Subcutaneous abdominal adipose tissue (tissue), 5 donors: ENCODE measurements around the gene NTRK2.
A peak's percentile ranks its signal among the peaks of the same experiment; 100 is the strongest.

ENCODE experiments used
- H3K27ac ChIP-seq: one replicate; pipeline ENCODE4 v1.7.0; 2013; ENCODE audit warnings: low read depth, mild to moderate bottlenecking, inconsistent platforms, low read length, moderate library complexity
- H3K27me3 ChIP-seq, 5 donors: one replicate each; pipeline ENCODE4 v1.7.0; 2013; ENCODE audit warnings: low read length in 5 of 5, inconsistent platforms in 1 of 5; ENCODE audit not compliant: control insufficient read depth in 5 of 5, insufficient read depth in 4 of 5
- H3K36me3 ChIP-seq, 5 donors: one replicate each; pipeline ENCODE4 v1.7.0; 2013; ENCODE audit warnings: low read length in 5 of 5; ENCODE audit not compliant: control insufficient read depth in 5 of 5, insufficient read depth in 5 of 5
- H3K4me1 ChIP-seq, 5 donors: one replicate each; pipeline ENCODE4 v1.7.0; 2013; ENCODE audit warnings: low read length in 5 of 5, mild to moderate bottlenecking in 3 of 5, moderate library complexity in 1 of 5; ENCODE audit not compliant: control insufficient read depth in 5 of 5, insufficient read depth in 5 of 5
- H3K4me3 ChIP-seq, 5 donors: one replicate each; pipeline ENCODE4 v1.7.0; 2013; ENCODE audit warnings: low read length in 5 of 5, low read depth in 1 of 5
- H3K9ac ChIP-seq, 5 donors: one replicate each; pipeline ENCODE4 v1.7.0; 2013; ENCODE audit warnings: low read length in 5 of 5, mild to moderate bottlenecking in 4 of 5, moderate library complexity in 3 of 5
- H3K9me3 ChIP-seq, 5 donors: one replicate each; pipeline ENCODE4 v1.7.0; 2013; ENCODE audit warnings: low read length in 5 of 5; ENCODE audit not compliant: control insufficient read depth in 5 of 5
- donor health status: healthy.
- donor health status: healthy.
- donor health status: healthy.
- donor health status: healthy.
- donor health status: healthy.

Gene NTRK2

DNA sequence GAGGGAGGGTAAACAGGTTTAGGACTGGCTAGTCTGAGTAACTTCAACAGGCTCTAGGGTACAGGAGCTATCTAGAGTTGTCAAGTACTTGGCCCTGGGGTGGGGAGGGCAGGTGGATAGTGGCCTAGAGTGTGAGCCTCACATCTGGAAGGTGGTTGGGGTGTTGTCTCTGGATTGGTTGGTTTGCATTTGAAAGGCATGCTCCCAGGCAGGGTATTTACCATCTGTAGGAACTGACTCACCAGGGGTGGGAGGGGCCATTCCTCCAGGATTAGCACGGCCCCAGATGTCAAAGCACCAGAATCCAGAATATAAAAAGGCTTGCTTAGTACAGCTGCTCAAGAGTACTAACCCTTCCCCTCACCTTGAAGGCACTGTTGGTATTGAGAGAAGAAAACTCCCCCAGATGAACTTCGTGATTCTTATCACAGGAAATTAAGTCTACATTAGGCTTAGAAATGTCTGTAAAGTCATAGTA is 193.3 kb downstream of the NTRK2 start:
- Histone ChIP-seq H3K27ac (no peak overlapping the region), H3K4me3 (no peak overlapping the region), H3K9me3 (no peaks in the 10 kb centered on the region), H3K27me3 (no peaks in the 10 kb centered on the region), H3K4me1 (peaks cover 0 to 32% (median 18%) of the 10 kb centered on the region in 5 donors), H3K9ac (no peak overlapping the region), H3K36me3 (no peaks in the 10 kb centered on the region)

DNA sequence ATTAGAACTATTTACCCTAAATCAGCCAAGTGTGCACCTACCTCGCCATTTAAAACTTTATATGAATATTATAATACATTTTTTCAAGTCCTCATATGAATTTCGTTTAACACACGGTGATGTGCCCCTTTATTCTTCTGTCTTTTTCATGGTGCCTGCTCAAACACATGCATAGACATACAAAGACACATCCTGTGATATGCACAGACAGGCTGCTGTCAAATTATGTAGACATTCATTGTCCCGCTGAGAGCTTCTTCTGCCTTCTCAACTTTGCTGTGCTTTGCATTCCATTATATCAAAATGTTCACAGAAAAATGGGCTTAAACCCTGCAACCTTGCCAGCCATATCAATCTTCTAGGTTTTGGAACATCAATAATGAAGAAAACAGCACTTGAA is 193.8 kb downstream of the NTRK2 start:
- no peak overlapping the region for H3K27ac ChIP-seq
- H3K4me3 ChIP-seq: no peak overlapping the region
- no peak overlapping the region for H3K9ac ChIP-seq
- H3K27me3 ChIP-seq: no peaks in the 10 kb centered on the region
- peaks cover 0 to 27% (median 13%) of the 10 kb centered on the region in 5 donors for H3K4me1 ChIP-seq
- no peaks in the 10 kb centered on the region for H3K9me3 ChIP-seq
- H3K36me3 ChIP-seq: no peaks in the 10 kb centered on the region

DNA sequence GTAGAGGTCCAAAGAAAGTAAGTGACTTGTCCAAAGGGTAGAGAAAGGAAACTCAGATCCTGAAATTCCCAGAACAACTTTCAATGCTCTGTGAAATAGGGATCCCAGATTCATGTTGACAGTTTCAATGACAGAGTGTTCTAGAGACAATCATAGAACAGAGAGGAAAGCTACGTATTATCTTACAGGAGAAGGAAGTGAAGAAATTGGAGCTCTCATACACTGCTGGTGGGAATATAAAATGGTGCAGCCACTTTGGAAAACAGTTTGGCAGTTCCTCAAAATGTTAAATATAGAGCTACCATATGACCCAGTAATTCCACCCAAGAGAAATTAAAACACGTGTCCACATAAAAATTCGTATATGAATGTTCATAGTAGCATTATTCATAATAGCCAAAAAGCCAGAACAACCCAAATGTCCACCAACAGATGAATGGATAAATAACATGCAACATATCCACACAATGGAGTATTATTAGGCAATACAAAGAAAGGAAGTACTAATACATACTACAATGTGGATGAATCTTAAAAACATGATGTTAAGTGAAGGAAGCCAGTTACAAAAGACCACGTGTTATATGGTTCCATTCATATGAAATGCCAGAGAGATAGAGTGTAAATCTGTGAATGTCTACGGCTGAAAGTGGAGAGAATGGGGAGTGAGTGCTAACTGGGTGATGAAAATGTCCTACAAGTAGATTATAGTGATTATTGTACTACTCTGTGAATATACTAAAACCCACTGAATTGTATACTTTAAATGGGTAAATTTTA is 197.1 kb downstream of the NTRK2 start:
- H3K4me3 ChIP-seq: no peak overlapping the region
- H3K9me3 ChIP-seq: no peaks in the 10 kb centered on the region
- H3K27me3 ChIP-seq: no peaks in the 10 kb centered on the region
- H3K9ac ChIP-seq: no peak overlapping the region
- H3K36me3 ChIP-seq: no peaks in the 10 kb centered on the region
- no peak overlapping the region for H3K27ac ChIP-seq
- H3K4me1 ChIP-seq: peaks cover 0 to 8% (median 0%) of the 10 kb centered on the region in 5 donors

DNA sequence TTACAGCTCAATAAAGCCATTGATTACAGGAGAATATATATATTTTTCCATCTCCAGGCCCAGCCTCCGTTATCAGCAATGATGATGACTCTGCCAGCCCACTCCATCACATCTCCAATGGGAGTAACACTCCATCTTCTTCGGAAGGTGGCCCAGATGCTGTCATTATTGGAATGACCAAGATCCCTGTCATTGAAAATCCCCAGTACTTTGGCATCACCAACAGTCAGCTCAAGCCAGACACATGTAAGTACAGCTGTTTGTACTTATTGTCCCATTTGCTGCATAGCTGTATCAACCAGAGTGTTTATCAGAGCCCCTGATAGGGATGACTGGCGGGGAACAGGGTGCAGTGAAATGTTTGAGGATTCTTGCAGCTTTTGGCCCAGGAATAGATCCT is 197.7 kb downstream of the NTRK2 start:
- Histone ChIP-seq H3K9ac (no peak overlapping the region), H3K4me1 (peaks cover 0 to 2% (median 0%) of the 10 kb centered on the region in 5 donors), H3K36me3 (no peaks in the 10 kb centered on the region), H3K9me3 (no peaks in the 10 kb centered on the region), H3K27me3 (no peaks in the 10 kb centered on the region), H3K4me3 (no peak overlapping the region), H3K27ac (no peak overlapping the region)

DNA sequence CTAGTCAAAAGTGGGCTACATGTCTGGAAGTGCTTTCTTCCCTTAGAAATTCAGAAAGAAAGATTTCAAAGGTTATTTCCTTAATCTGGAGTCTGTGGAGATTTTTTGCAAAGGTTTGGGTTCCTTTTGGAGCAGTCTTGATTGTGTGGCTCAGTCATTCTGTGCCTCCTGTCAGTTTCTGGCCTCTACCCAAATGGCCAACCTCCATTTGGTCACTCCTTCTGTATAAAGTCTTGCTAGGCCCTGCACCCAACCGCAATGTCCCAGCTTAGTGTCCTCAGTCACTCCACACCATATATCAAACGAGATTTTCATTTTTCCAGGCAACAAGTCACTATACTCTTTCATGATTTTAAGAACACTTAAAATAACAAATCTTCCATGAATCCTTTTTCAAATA is 199.6 kb downstream of the NTRK2 start:
- Histone ChIP-seq H3K4me3 (no peak overlapping the region), H3K9ac (no peak overlapping the region), H3K27me3 (no peaks in the 10 kb centered on the region), H3K27ac (no peak overlapping the region), H3K4me1 (peaks cover 0 to 1% (median 0%) of the 10 kb centered on the region in 5 donors), H3K36me3 (no peaks in the 10 kb centered on the region), H3K9me3 (no peaks in the 10 kb centered on the region)

DNA sequence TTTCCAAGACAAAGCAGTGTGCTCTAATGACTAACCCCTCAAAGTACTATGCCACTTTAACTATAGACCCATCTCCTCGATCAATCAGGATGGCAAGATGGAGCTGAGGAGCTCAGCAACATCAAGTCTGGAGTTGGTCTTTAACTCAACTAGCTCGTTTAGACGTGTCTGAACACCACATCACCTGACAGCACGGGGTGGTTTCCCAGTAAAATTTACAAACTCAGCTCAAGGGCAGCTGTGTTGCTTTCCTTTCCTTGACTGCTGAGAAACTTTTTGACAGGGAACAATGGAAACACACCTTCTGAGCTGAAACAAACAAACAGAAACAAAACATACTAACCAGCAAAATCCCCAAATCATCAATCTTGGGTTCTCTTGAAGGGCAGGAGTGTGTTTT is 202.5 kb downstream of the NTRK2 start:
- H3K27me3 ChIP-seq: no peaks in the 10 kb centered on the region
- H3K27ac ChIP-seq: no peak overlapping the region
- no peak overlapping the region for H3K9ac ChIP-seq
- no peaks in the 10 kb centered on the region for H3K9me3 ChIP-seq
- peaks cover 0 to 15% (median 7%) of the 10 kb centered on the region in 5 donors for H3K4me1 ChIP-seq
- no peaks in the 10 kb centered on the region for H3K36me3 ChIP-seq
- H3K4me3 ChIP-seq: no peak overlapping the region

DNA sequence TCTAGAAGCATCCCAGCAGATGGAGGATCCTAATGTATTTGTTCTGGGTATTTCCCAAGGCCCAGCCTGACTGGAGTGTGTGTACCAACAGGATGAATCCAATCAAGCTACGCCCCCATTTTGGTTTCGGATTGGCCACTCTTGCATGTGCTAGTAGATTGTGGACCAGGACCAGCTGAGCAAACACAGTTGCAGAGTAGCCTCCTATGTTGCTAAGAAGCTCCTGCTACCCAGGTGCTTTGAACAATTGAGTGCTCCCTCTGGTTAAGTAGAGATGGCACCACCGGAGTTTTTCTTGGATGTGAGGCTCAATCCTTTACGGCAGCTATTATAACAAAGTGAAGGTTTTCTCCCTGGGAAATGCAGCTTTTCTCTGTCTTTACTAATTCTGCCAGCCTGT is 204.5 kb downstream of the NTRK2 start:
- no peaks in the 10 kb centered on the region for H3K9me3 ChIP-seq
- H3K4me1 ChIP-seq: peaks cover 0 to 15% (median 7%) of the 10 kb centered on the region in 5 donors
- H3K36me3 ChIP-seq: no peaks in the 10 kb centered on the region
- no peaks in the 10 kb centered on the region for H3K27me3 ChIP-seq
- H3K9ac ChIP-seq: peak overlapping the region in 1 of 5 donors; percentile 21
- H3K4me3 ChIP-seq: no peak overlapping the region
- no peak overlapping the region for H3K27ac ChIP-seq

DNA sequence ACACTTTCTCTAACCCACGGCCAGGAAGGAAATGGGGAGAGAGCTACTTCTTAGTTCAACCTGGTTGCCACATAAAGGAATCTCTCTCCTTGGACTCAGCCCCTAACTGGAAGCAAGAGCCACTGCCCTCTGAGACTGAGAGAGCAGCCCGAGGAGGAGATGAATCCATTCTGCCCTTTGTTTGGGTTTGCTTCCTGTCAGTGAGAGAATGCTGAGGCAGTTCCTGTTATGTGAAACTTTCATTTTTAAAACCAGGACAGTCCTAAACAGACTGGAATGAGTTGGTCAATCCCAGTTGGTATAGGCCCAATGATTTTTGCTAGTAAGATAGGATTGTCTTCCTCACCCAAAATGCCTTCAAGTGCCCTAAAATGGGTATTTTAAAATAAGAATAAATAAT is 205.1 kb downstream of the NTRK2 start:
- H3K27me3 ChIP-seq: no peaks in the 10 kb centered on the region
- no peaks in the 10 kb centered on the region for H3K36me3 ChIP-seq
- H3K9me3 ChIP-seq: no peaks in the 10 kb centered on the region
- peak overlapping the region in 2 of 5 donors; percentile 21 to 33 for H3K9ac ChIP-seq
- H3K4me3 ChIP-seq: no peak overlapping the region
- H3K27ac ChIP-seq: no peak overlapping the region
- H3K4me1 ChIP-seq: peaks cover 0 to 15% (median 7%) of the 10 kb centered on the region in 5 donors

DNA sequence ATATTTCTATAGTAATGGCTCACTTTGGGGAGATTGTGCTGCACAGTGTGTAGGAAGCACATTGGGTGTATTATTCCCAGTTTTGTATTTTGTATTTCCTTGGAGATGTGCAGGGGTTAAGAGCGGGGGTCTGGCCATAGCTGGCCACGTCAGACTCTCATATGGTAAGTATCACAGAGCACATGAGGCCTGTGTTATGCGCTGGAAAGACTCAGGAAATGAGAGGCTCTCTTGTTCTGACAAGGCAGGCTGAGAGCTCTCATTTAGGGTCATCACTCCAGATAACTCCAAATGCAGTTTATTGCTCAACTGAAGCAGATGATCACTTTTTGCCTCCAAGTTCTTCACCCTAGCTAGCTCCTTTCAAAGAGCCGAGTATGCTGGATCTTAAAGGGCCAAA is 205.7 kb downstream of the NTRK2 start:
- no peaks in the 10 kb centered on the region for H3K36me3 ChIP-seq
- H3K27me3 ChIP-seq: no peaks in the 10 kb centered on the region
- H3K27ac ChIP-seq: no peak overlapping the region
- H3K4me3 ChIP-seq: no peak overlapping the region
- no peaks in the 10 kb centered on the region for H3K9me3 ChIP-seq
- H3K4me1 ChIP-seq: peaks cover 0 to 15% (median 7%) of the 10 kb centered on the region in 5 donors
- no peak overlapping the region for H3K9ac ChIP-seq

DNA sequence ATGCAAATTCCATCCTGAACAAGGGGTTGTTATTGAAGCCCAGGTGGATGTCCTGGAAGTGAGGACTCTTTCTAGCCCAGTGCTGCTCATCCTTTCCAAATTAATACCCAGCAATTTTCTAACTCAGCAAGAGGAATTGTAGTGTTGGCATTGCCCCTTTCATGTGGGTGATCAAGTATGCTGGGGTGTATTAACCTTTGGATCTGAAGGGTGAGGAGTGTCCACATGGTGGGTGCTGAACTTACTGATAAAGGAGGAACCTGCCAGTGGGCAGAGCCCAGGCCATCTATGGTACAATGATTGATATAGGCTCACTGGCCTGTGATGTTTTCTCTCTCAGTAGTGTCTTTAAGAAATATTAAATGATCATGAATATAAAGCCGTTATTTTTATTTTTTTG is 210.1 kb downstream of the NTRK2 start:
- no peak overlapping the region for H3K27ac ChIP-seq
- H3K27me3 ChIP-seq: no peaks in the 10 kb centered on the region
- H3K4me1 ChIP-seq: peaks cover 0 to 10% (median 7%) of the 10 kb centered on the region in 5 donors
- no peak overlapping the region for H3K4me3 ChIP-seq
- no peaks in the 10 kb centered on the region for H3K36me3 ChIP-seq
- H3K9me3 ChIP-seq: no peaks in the 10 kb centered on the region
- no peak overlapping the region for H3K9ac ChIP-seq
